Activated CD4-positive, alpha-beta T cell treated with anti-CD3 and anti-CD28 coated beads, Interleukin-2, amount 50 U/mL, for 24 hours (primary cell): ENCODE results near the gene AGFG1.
"Not testable (repeated sequence)": the region's sequence is repeated elsewhere in the genome, so short reads cannot be mapped to it uniquely, and the experiment has no call there.

Experiments used
- DNase-seq, 2 donors: peaks; one replicate each; pipeline ENCODE4 v3.0.0-alpha.2; 2020; ENCODE audit warnings: low read depth in 1 of 2, low spot score in 1 of 2

Gene AGFG1

GRCh38 chr2:227497158-227497557 lies 25.2 kb downstream of the AGFG1 start:
- no peak for DNase-seq

GRCh38 chr2:227499627-227500300 lies 27.8 kb downstream of the AGFG1 start:
- no peak for DNase-seq

- no peak for DNase-seq
These were observed 28.3 kb downstream of the AGFG1 start for GRCh38 chr2:227500301-227500630.

GRCh38 chr2:227503433-227504406 lies 31.8 kb downstream of the AGFG1 start:
- no peak for DNase-seq

- DNase-seq, result no peak
These were observed 32.7 kb downstream of the AGFG1 start for GRCh38 chr2:227504700-227505099.

GRCh38 chr2:227506456-227506855 lies 34.5 kb downstream of the AGFG1 start:
- no peak for DNase-seq

- no peak for DNase-seq
These were observed 36.0 kb downstream of the AGFG1 start for GRCh38 chr2:227507963-227508362.

GRCh38 chr2:227509076-227509475 lies 37.1 kb downstream of the AGFG1 start:
- DNase-seq, result no peak

GRCh38 chr2:227509824-227510619 lies 38.1 kb downstream of the AGFG1 start:
- no peak for DNase-seq

- no peak for DNase-seq
These were observed 38.6 kb downstream of the AGFG1 start for GRCh38 chr2:227510620-227510958.

GRCh38 chr2:227511239-227511930 lies 39.4 kb downstream of the AGFG1 start:
- DNase-seq, result no peak

GRCh38 chr2:227511955-227512354 lies 40.0 kb downstream of the AGFG1 start:
- no peak for DNase-seq

- DNase-seq, result no peak
These were observed 41.2 kb downstream of the AGFG1 start for GRCh38 chr2:227513113-227513512.

- no peak for DNase-seq
These were observed 43.8 kb downstream of the AGFG1 start for GRCh38 chr2:227515742-227516141.

- no peak for DNase-seq
These were observed 45.8 kb downstream of the AGFG1 start for GRCh38 chr2:227517724-227518123.

GRCh38 chr2:227518278-227518865 lies 46.4 kb downstream of the AGFG1 start:
- DNase-seq, result not testable (repeated sequence)

- DNase-seq, result not testable (repeated sequence)
These were observed 49.2 kb downstream of the AGFG1 start for GRCh38 chr2:227521178-227521577.

- no peak for DNase-seq
These were observed 52.7 kb downstream of the AGFG1 start for GRCh38 chr2:227524665-227525064.

- no peak for DNase-seq
These were observed 55.4 kb downstream of the AGFG1 start for GRCh38 chr2:227527351-227527750.

- DNase-seq, result no peak
These were observed 56.8 kb downstream of the AGFG1 start for GRCh38 chr2:227528803-227529202.

- no peak for DNase-seq
These were observed 57.9 kb downstream of the AGFG1 start for GRCh38 chr2:227529871-227530270.
